SK-N-SH treated with all-trans-retinoic acid at 6 μM for 48 hours (cell line): ENCODE results near the gene PARD3B.

Experiments used
- ISL1 ChIP-seq: fragments of 250-450 bp; sonication (Bioruptor Pico); IDR thresholded peaks from 2 replicates; pipeline ENCODE4 v2.1.2; 2022; ENCODE audit warnings: mild to moderate bottlenecking, moderate library complexity
- RARB ChIP-seq: fragments of 250-450 bp; sonication (Bioruptor Pico); IDR thresholded peaks from 2 replicates; pipeline ENCODE4 v1.8.0; 2021; ENCODE audit warnings: mild to moderate bottlenecking, moderate library complexity
- TCF4 ChIP-seq: fragments of 250-450 bp; sonication (Bioruptor Pico); IDR thresholded peaks from 2 replicates; pipeline ENCODE4 v1.8.0; 2021; ENCODE audit warnings: mild to moderate bottlenecking, moderate library complexity, borderline replicate concordance
- ZFP30 ChIP-seq: fragments of 450-650 bp; formaldehyde crosslinking; IDR thresholded peaks from 2 replicates; pipeline ENCODE4 v1.5.0; 2022; ENCODE audit warnings: mild to moderate bottlenecking, moderate library complexity
- ZNF8 ChIP-seq: fragments of 450-650 bp; formaldehyde crosslinking; IDR thresholded peaks from 2 replicates; pipeline ENCODE4 v1.5.0; 2020; ENCODE audit warnings: mild to moderate bottlenecking, moderate library complexity
- TF ChIP-seq, protein P1 (sequence below): fragments of 250-450 bp; sonication (Bioruptor Pico); IDR thresholded peaks from 2 replicates; pipeline ENCODE4 v1.8.0; 2020; ENCODE audit warnings: mild to moderate bottlenecking, moderate library complexity, borderline replicate concordance

DNA sequence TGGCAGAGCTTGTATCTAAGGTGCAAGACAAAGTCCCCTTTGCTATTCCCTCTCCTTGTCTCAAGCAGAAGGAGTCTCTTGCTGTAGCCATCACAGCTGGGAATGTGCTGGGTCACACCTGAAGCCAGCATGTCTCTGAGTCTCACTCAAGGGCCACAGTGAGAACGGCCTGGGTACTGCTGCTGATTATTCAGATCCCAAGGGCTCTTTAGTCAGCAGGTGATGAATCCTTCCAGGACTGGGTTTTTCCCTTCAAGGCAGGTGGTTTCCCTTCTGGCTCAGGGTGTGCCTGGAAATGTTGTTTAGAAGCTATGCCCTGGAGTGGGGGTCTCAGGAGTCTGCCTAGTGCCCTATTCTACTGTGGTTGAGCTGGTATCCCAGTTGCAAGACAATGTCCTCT lies 356.3 kb downstream of the PARD3B start:
- TF ChIP-seq TCF4 (CRISPR knock-in tag) (no peak), RARB (CRISPR knock-in tag) (no peak), ZFP30 (no peak), ZNF8 (CRISPR knock-in tag) (no peak), ISL1 (CRISPR knock-in tag) (no peak)
- TF ChIP-seq, protein P1, sequence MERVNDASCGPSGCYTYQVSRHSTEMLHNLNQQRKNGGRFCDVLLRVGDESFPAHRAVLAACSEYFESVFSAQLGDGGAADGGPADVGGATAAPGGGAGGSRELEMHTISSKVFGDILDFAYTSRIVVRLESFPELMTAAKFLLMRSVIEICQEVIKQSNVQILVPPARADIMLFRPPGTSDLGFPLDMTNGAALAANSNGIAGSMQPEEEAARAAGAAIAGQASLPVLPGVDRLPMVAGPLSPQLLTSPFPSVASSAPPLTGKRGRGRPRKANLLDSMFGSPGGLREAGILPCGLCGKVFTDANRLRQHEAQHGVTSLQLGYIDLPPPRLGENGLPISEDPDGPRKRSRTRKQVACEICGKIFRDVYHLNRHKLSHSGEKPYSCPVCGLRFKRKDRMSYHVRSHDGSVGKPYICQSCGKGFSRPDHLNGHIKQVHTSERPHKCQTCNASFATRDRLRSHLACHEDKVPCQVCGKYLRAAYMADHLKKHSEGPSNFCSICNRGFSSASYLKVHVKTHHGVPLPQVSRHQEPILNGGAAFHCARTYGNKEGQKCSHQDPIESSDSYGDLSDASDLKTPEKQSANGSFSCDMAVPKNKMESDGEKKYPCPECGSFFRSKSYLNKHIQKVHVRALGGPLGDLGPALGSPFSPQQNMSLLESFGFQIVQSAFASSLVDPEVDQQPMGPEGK, result no peak
